Loucy (cell line): ENCODE data around the gene BAD.

Source experiments
- H2AFZ ChIP-seq: fragments of 200-600 bp; sonication (generic); 2 replicates; pipeline ENCODE4 v1.6.0; 2016; ENCODE audit warnings: antibody characterized with exemption, mild to moderate bottlenecking, low read length, moderate library complexity
- H3F3A ChIP-seq: fragments of 200-600 bp; 2 replicates; pipeline ENCODE4 v1.6.0; 2016; ENCODE audit warnings: antibody characterized with exemption, low read depth, mild to moderate bottlenecking
- H3K27me3 ChIP-seq: fragments of 200-600 bp; sonication (generic); 2 replicates; pipeline ENCODE4 v1.6.1; 2014; ENCODE audit warnings: low read length, mild to moderate bottlenecking; ENCODE audit not compliant: insufficient read depth, poor library complexity, severe bottlenecking
- H3K36me3 ChIP-seq: fragments of 200-600 bp; sonication (generic); 2 replicates; pipeline ENCODE4 v1.6.1; 2016; ENCODE audit warnings: low read length; ENCODE audit not compliant: insufficient read depth
- H3K4me1 ChIP-seq: fragments of 200-600 bp; sonication (generic); 2 replicates; pipeline ENCODE4 v1.5.1; 2014; ENCODE audit warnings: low read length, mild to moderate bottlenecking; ENCODE audit not compliant: insufficient read depth, poor library complexity, severe bottlenecking
- H3K4me2 ChIP-seq: fragments of 200-600 bp; sonication (generic); 2 replicates; pipeline ENCODE4 v1.6.0; 2014; ENCODE audit warnings: antibody characterized with exemption, low read length, low read depth, mild to moderate bottlenecking; ENCODE audit not compliant: poor library complexity, severe bottlenecking
- H3K4me3 ChIP-seq: fragments of 200-600 bp; sonication (generic); 2 replicates; pipeline ENCODE4 v1.5.1; 2014; ENCODE audit warnings: low read length, mild to moderate bottlenecking, mixed read lengths; ENCODE audit not compliant: poor library complexity, severe bottlenecking
- H3K79me2 ChIP-seq: fragments of 200-600 bp; sonication (generic); 2 replicates; pipeline ENCODE4 v1.6.1; 2014; ENCODE audit warnings: low read length; ENCODE audit not compliant: insufficient read depth
- H3K9ac ChIP-seq: fragments of 200-600 bp; sonication (generic); 2 replicates; pipeline ENCODE4 v1.6.0; 2014; ENCODE audit warnings: mild to moderate bottlenecking, low read depth, low read length, moderate library complexity; ENCODE audit not compliant: poor library complexity, severe bottlenecking
- H3K9me2 ChIP-seq: fragments of 200-600 bp; sonication (generic); replicated peaks from 2 replicates; pipeline ENCODE4 v1.6.1; 2016; ENCODE audit warnings: low read depth, low read length, mixed read lengths
- H3K9me3 ChIP-seq: fragments of 200-600 bp; sonication (generic); 2 replicates; pipeline ENCODE4 v1.6.1; 2014; ENCODE audit warnings: mild to moderate bottlenecking, antibody characterized with exemption, low read length, low read depth; ENCODE audit not compliant: insufficient read depth
- H4K20me1 ChIP-seq: fragments of 200-600 bp; sonication (generic); 2 replicates; pipeline ENCODE4 v1.6.0; 2014; ENCODE audit warnings: antibody characterized with exemption, low read length, mild to moderate bottlenecking; ENCODE audit not compliant: insufficient read depth, poor library complexity, severe bottlenecking
- CTCF ChIP-seq: fragments of 200-600 bp; sonication (generic); conservative IDR thresholded peaks from 2 replicates; pipeline ENCODE4 v1.5.1; 2014; ENCODE audit warnings: mild to moderate bottlenecking, antibody characterized with exemption, low read length
- EZH2phosphoT487 ChIP-seq: fragments of 200-600 bp; IDR thresholded peaks from 2 replicates; pipeline ENCODE4 v1.6.1; 2018; ENCODE audit warnings: antibody characterized with exemption, mild to moderate bottlenecking, moderate library complexity, borderline replicate concordance

BAD gene

GRCh38 chr11:64289002-64289564, 4.6 kb upstream of the BAD start:
- no peaks in the 10 kb centered on the region for H3K9me3 ChIP-seq
- peaks cover 5% of the 10 kb centered on the region; the same call in 1 of the 2 replicates for H3K79me2 ChIP-seq
- no peak overlapping the region for H3K4me2 ChIP-seq
- H3K9ac ChIP-seq, result no peak overlapping the region
- no peak overlapping the region for H3K4me3 ChIP-seq
- no peaks in the 10 kb centered on the region for H3K9me2 ChIP-seq
- no peak for TF ChIP-seq EZH2phosphoT487
- no peak for TF ChIP-seq CTCF
- H3K36me3 ChIP-seq, result no peaks in the 10 kb centered on the region
- H2AFZ ChIP-seq, result no peak overlapping the region
- no peaks in the 10 kb centered on the region for H3F3A ChIP-seq
- H4K20me1 ChIP-seq, result no peaks in the 10 kb centered on the region
- peaks cover 4% of the 10 kb centered on the region for H3K4me1 ChIP-seq
- no peaks in the 10 kb centered on the region for H3K27me3 ChIP-seq

DNA sequence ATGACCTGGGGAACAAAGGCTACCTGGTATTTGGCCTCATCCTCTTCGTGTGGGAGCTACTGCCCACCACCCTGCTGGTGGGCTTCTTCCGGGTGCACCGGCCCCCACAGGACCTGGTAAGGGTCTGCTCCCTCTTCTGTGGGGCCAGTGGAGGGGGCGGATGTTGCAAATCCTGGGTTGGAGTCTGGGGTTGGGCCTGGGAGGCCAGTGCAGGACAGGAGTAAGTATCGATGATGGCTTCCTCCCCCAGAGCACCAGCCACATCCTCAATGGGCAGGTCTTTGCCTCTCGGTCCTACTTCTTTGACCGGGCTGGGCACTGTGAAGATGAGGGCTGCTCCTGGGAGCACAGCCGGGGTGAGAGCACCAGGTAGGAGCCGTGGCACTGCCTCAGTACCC, 3.9 kb upstream of the BAD start:
- Histone ChIP-seq H3K79me2 (peaks cover 8% of the 10 kb centered on the region; the same call in 1 of the 2 replicates), H4K20me1 (no peaks in the 10 kb centered on the region), H3K9ac (no peak overlapping the region), H3K9me2 (no peaks in the 10 kb centered on the region), H2AFZ (no peak overlapping the region), H3K4me1 (peaks cover 8% of the 10 kb centered on the region), H3K36me3 (no peaks in the 10 kb centered on the region), H3K4me3 (no peak overlapping the region), H3K27me3 (no peaks in the 10 kb centered on the region), H3K4me2 (no peak overlapping the region), H3F3A (no peaks in the 10 kb centered on the region), H3K9me3 (no peaks in the 10 kb centered on the region)
- no peak for TF ChIP-seq EZH2phosphoT487
- no peak for TF ChIP-seq CTCF

DNA sequence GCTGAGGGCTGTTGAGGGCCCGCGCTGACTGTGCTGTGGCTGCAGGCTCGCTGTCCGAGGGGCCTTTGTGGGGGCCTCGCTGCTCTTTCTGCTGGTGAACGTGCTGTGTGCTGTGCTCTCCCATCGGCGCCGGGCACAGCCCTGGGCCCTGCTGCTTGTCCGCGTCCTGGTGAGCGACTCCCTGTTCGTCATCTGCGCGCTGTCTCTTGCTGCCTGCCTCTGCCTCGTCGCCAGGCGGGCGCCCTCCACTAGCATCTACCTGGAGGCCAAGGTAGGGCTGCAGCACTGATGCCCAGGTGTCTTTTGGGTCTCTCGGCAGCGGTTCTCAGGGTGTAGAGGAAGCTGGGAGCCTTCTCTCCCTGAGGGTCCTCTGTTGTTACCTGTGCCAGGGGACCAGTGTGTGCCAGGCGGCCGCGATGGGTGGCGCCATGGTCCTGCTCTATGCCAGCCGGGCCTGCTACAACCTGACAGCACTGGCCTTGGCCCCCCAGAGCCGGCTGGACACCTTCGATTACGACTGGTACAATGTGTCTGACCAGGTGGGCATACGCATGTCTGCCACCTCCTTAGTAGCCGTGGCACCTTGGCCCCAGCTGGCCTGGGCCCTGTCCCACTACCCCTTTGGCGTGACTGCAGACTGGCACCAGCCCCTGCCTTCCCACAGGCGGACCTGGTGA, 3.3 kb upstream of the BAD start:
- Histone ChIP-seq H3K4me2 (no peak overlapping the region), H3K36me3 (no peaks in the 10 kb centered on the region), H3K27me3 (no peaks in the 10 kb centered on the region), H3K9me2 (no peaks in the 10 kb centered on the region), H2AFZ (no peak overlapping the region), H3K79me2 (peaks cover 10% of the 10 kb centered on the region; the same call in 1 of the 2 replicates), H3K4me3 (no peak overlapping the region), H3F3A (no peaks in the 10 kb centered on the region), H3K9ac (no peak overlapping the region), H3K9me3 (no peaks in the 10 kb centered on the region), H3K4me1 (peaks cover 8% of the 10 kb centered on the region), H4K20me1 (no peaks in the 10 kb centered on the region)
- TF ChIP-seq CTCF (no peak), EZH2phosphoT487 (no peak)
